Activated effector memory CD4-positive, alpha-beta T cell treated with anti-CD3 and anti-CD28 coated beads, Interleukin-2, amount 50 U/mL, for 16 hours (primary cell): ENCODE results near the gene VSIG1.

Experiments used
- DNase-seq: peaks from one replicate; pipeline ENCODE4 v3.0.0-alpha.2; 2020

VSIG1 gene

GRCh38 chrX:108044554-108045256, at the start of gene VSIG1:
TSS of gene VSIG1 (plus strand) at chrX:108045065. CDS start at chrX:108045131, 66 bp downstream.
- no peak for DNase-seq

GRCh38 chrX:107996124-107996523, 48.7 kb upstream of the VSIG1 start:
- DNase-seq = no peak

- no peak for DNase-seq
These were observed 44.1 kb upstream of the VSIG1 start for GRCh38 chrX:108000751-108001150.

- no peak for DNase-seq
These were observed 43.5 kb upstream of the VSIG1 start for GRCh38 chrX:108001218-108001814.

GRCh38 chrX:108018656-108019381, 26.0 kb upstream of the VSIG1 start:
- DNase-seq = peak; percentile 70

GRCh38 chrX:108019382-108019875, 25.4 kb upstream of the VSIG1 start:
- no peak for DNase-seq

GRCh38 chrX:108020631-108021030, 24.2 kb upstream of the VSIG1 start:
- DNase-seq = no peak

GRCh38 chrX:108022491-108023089, 22.3 kb upstream of the VSIG1 start:
- no peak for DNase-seq

- DNase-seq = no peak
These were observed 19.5 kb upstream of the VSIG1 start for GRCh38 chrX:108025376-108025775.

GRCh38 chrX:108025954-108026600, 18.8 kb upstream of the VSIG1 start:
- DNase-seq = no peak

GRCh38 chrX:108028854-108029253, 16.0 kb upstream of the VSIG1 start:
- no peak for DNase-seq

- no peak for DNase-seq
These were observed 14.7 kb upstream of the VSIG1 start for GRCh38 chrX:108029928-108030711.

- DNase-seq = no peak
These were observed 11.9 kb upstream of the VSIG1 start for GRCh38 chrX:108032944-108033343.

GRCh38 chrX:108033890-108034289, 11.0 kb upstream of the VSIG1 start:
- DNase-seq = no peak

- DNase-seq = no peak
These were observed 10.1 kb upstream of the VSIG1 start for GRCh38 chrX:108034725-108035124.

- DNase-seq = no peak
These were observed 8.4 kb upstream of the VSIG1 start for GRCh38 chrX:108036298-108036973.

- DNase-seq = no peak
These were observed 4.8 kb downstream of the VSIG1 start for GRCh38 chrX:108049649-108050048.

GRCh38 chrX:108053218-108053617, 8.4 kb downstream of the VSIG1 start:
- DNase-seq = no peak

- no peak for DNase-seq
These were observed 10.7 kb downstream of the VSIG1 start for GRCh38 chrX:108055546-108055945.

GRCh38 chrX:108059801-108060200, 14.9 kb downstream of the VSIG1 start:
- DNase-seq = no peak

- DNase-seq = no peak
These were observed 19.1 kb downstream of the VSIG1 start for GRCh38 chrX:108064001-108064400.

- no peak for DNase-seq
These were observed 19.7 kb downstream of the VSIG1 start for GRCh38 chrX:108064613-108065012.
